Caco-2 (cell line): ENCODE measurements around the gene PLEKHG4B. TPM values are rescaled to one million over a fixed set of nuclear protein-coding genes. Genes with fewer than 3 reads are reported as not detected.

Experiments
- BruUV-seq: library from RNA; stranded (reverse); fragments of 400-500 nt; replicated peaks from 2 replicates; lab custom pipeline; 2021; lab: Mats Ljungman, UMichigan
- CTCF ChIA-PET: fragments of 300-600 bp; sonication (Branson Sonifier 250); formaldehyde crosslinking; loops from one replicate; lab custom pipeline; 2022; ENCODE audit warnings: antibody characterized with exemption; lab: Charles Lee
- POLR2A ChIA-PET: fragments of 300-600 bp; sonication (Branson Sonifier 250); formaldehyde crosslinking; loops from one replicate; lab custom pipeline; 2022; ENCODE audit warnings: antibody characterized with exemption; lab: Charles Lee
- DNase-seq, 2 experiments: peaks; one replicate each; pipeline versions ENCODE4 v3.0.0 to v3.0.0-alpha.2; 2020 to 2022
- H3K27me3 ChIP-seq: replicated peaks from 2 replicates; pipeline ENCODE4 v1.6.0; 2011; ENCODE audit warnings: low read length; ENCODE audit not compliant: control insufficient read depth, insufficient read depth
- H3K36me3 ChIP-seq: 2 replicates; pipeline ENCODE4 v1.5.1; 2011; ENCODE audit warnings: low read length; ENCODE audit not compliant: control insufficient read depth, insufficient read depth
- H3K4me1 ChIP-seq: fragments of 250-450 bp; sonication (Bioruptor Pico); 2 replicates; pipeline ENCODE4 v1.5.1; 2020; ENCODE audit warnings: mild to moderate bottlenecking
- H3K4me3 ChIP-seq: 2 replicates; pipeline ENCODE4 v1.5.1; 2011; ENCODE audit warnings: low read depth, mild to moderate bottlenecking, control low read depth, low read length
- H3K9me3 ChIP-seq: fragments of 250-450 bp; sonication (Bioruptor Pico); 2 replicates; pipeline ENCODE4 v1.5.1; 2020; ENCODE audit warnings: mild to moderate bottlenecking, moderate library complexity
- H3K27ac Mint-ChIP-seq: one replicate; pipeline ENCODE4 v1.8.0; 2022; ENCODE audit warnings: mixed read lengths; ENCODE audit not compliant: unreplicated experiment
- H3K27me3 Mint-ChIP-seq: one replicate; pipeline ENCODE4 v1.8.0; 2022; ENCODE audit warnings: mixed read lengths; ENCODE audit not compliant: insufficient read depth, unreplicated experiment
- H3K36me3 Mint-ChIP-seq: one replicate; pipeline ENCODE4 v1.8.0; 2022; ENCODE audit warnings: mild to moderate bottlenecking, mixed read lengths; ENCODE audit not compliant: insufficient read depth, unreplicated experiment
- H3K4me1 Mint-ChIP-seq: one replicate; pipeline ENCODE4 v1.8.0; 2022; ENCODE audit warnings: low read depth, mixed read lengths; ENCODE audit not compliant: unreplicated experiment
- H3K4me3 Mint-ChIP-seq: one replicate; pipeline ENCODE4 v1.8.0; 2022; ENCODE audit warnings: mild to moderate bottlenecking, moderate library complexity, mixed read lengths; ENCODE audit not compliant: unreplicated experiment
- H3K9me3 Mint-ChIP-seq: one replicate; pipeline ENCODE4 v1.8.0; 2022; ENCODE audit warnings: mixed read lengths; ENCODE audit not compliant: unreplicated experiment
- CTCF ChIP-seq, 2 experiments: fragments of 200-600 bp in 1 of 2; IDR thresholded peaks; 1 replicate in 1 of 2; 2 replicates in 1 of 2; pipeline versions ENCODE4 v1.5.1 to v1.8.0; 2011 to 2022; ENCODE audit warnings: antibody characterized with exemption in 1 of 2, control low read depth in 1 of 2, inconsistent platforms in 1 of 2, low read depth in 1 of 2, low read length in 1 of 2, mild to moderate bottlenecking in 1 of 2, moderate library complexity in 1 of 2; ENCODE audit not compliant: insufficient read depth in 1 of 2, severe bottlenecking in 1 of 2, unreplicated experiment in 1 of 2
- intact Hi-C: fragments of 100-400 bp; cut with micrococcal nuclease; formaldehyde crosslinking; loops from one replicate; pipeline ENCODE4 v1.10.0; 2022; ENCODE audit not compliant: unreplicated experiment
- total RNA-seq: library from RNA; stranded (reverse); gene quantifications from 2 replicates; pipeline ENCODE4 v1.2.3, GENCODE V29; 2022

PLEKHG4B gene
- total RNA-seq, 1 experiment from 2014 or later: 15.0 TPM

- Mint-ChIP-seq H3K27ac (no peak overlapping the region), H3K4me3 (no peak overlapping the region), H3K27me3 (no peaks in the 10 kb centered on the region), H3K4me1 (no peaks in the 10 kb centered on the region), H3K36me3 (peaks cover 51% of the 10 kb centered on the region), H3K9me3 (peaks cover 22% of the 10 kb centered on the region)
- H3K27me3 ChIP-seq: no peaks in the 10 kb centered on the region
- no peak for DNase-seq
- H3K9me3 ChIP-seq: peaks cover 20% of the 10 kb centered on the region
- H3K4me3 ChIP-seq: no peak overlapping the region
- BruUV-seq: no TSS peak
- intact Hi-C loops: no loop called here
- POLR2A ChIA-PET: no interaction called here
- no peaks in the 10 kb centered on the region for H3K4me1 ChIP-seq
- CTCF ChIA-PET: no interaction called here
- TF ChIP-seq CTCF (IDR thresholded peaks at IDR 0.05; ENCODE audit: insufficient read depth in 1 of 2, low read depth in 1 of 2, low read length in 1 of 2, severe bottlenecking in 1 of 2, unreplicated experiment in 1 of 2): no peak
- peaks cover 2% of the 10 kb centered on the region; the same call in 1 of the 2 replicates for H3K36me3 ChIP-seq
Measured at GRCh38 chr5:144941-145340, 53.0 kb downstream of the PLEKHG4B start.

- Mint-ChIP-seq H3K27ac (no peak overlapping the region), H3K9me3 (peaks cover 22% of the 10 kb centered on the region), H3K4me1 (no peaks in the 10 kb centered on the region), H3K4me3 (no peak overlapping the region), H3K36me3 (peaks cover 51% of the 10 kb centered on the region), H3K27me3 (no peaks in the 10 kb centered on the region)
- CTCF ChIA-PET: no interaction called here
- TF ChIP-seq CTCF (IDR thresholded peaks at IDR 0.05; ENCODE audit: insufficient read depth in 1 of 2, low read depth in 1 of 2, low read length in 1 of 2, severe bottlenecking in 1 of 2, unreplicated experiment in 1 of 2): no peak
- intact Hi-C loops: no loop called here
- Histone ChIP-seq H3K9me3 (peaks cover 20% of the 10 kb centered on the region), H3K4me1 (no peaks in the 10 kb centered on the region), H3K36me3 (peaks cover 2% of the 10 kb centered on the region; the same call in 1 of the 2 replicates), H3K4me3 (no peak overlapping the region), H3K27me3 (no peaks in the 10 kb centered on the region)
- DNase-seq: no peak
- BruUV-seq: no TSS peak
- POLR2A ChIA-PET: no interaction called here
Measured at GRCh38 chr5:145585-146323, 53.8 kb downstream of the PLEKHG4B start.

- DNase-seq: no peak
- Mint-ChIP-seq H3K27me3 (no peaks in the 10 kb centered on the region), H3K4me3 (no peak overlapping the region), H3K36me3 (peaks cover 43% of the 10 kb centered on the region), H3K4me1 (no peaks in the 10 kb centered on the region), H3K9me3 (peaks cover 22% of the 10 kb centered on the region), H3K27ac (no peak overlapping the region)
- intact Hi-C loops: no loop called here
- Histone ChIP-seq H3K4me1 (no peaks in the 10 kb centered on the region), H3K4me3 (no peak overlapping the region), H3K27me3 (no peaks in the 10 kb centered on the region), H3K36me3 (peaks cover 2% of the 10 kb centered on the region; the same call in 1 of the 2 replicates), H3K9me3 (peaks cover 20% of the 10 kb centered on the region)
- CTCF ChIA-PET: no interaction called here
- POLR2A ChIA-PET: no interaction called here
- no peak for TF ChIP-seq CTCF (IDR thresholded peaks at IDR 0.05; ENCODE audit: insufficient read depth in 1 of 2, low read depth in 1 of 2, low read length in 1 of 2, severe bottlenecking in 1 of 2, unreplicated experiment in 1 of 2)
- no TSS peak for BruUV-seq
Measured at GRCh38 chr5:147751-148150, 55.8 kb downstream of the PLEKHG4B start.
